ENCODE measurements around the gene PLEKHG3.
"Not testable (repeated sequence)": the region's sequence is repeated elsewhere in the genome, so short reads cannot be mapped to it uniquely, and the experiment has no call there.

Gene PLEKHG3

DNA sequence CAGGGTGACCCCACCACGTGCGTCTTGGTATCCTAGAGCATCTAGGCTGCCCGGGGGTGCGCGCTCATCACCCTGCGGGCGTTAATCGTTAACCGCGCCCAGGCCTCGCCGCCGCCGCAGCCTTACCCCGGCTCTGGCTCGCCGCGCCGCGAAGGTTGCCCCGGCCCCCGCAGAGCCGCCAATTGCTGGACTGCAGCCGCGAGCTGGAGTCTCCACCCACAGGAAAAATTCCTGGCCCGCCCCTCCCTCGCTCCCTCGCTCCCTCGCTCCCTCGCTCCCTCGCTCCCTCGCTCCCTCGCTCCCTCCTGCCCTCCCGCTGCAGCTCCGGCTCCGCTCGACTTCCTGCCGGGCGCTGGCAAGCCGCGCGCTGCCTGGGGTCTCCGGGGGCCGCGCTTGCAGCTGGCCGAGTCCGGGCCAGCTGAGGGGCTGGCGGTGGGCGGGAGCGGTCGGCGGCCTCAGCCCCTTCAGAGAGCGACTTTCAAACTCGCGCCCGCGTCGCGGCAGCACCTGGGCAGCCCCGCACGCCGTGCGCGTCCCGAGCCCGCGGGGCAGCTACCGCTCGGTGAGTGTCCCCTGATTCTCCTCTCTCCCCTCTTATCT is at the start of gene PLEKHG3:
Gene PLEKHG3, plus strand, starts transcription at position 282 of the 600 bp plus-strand sequence. CDS start 23,208 bp downstream, outside the sequence.
- DNase-seq, result peak; percentile 86 to 87

DNA sequence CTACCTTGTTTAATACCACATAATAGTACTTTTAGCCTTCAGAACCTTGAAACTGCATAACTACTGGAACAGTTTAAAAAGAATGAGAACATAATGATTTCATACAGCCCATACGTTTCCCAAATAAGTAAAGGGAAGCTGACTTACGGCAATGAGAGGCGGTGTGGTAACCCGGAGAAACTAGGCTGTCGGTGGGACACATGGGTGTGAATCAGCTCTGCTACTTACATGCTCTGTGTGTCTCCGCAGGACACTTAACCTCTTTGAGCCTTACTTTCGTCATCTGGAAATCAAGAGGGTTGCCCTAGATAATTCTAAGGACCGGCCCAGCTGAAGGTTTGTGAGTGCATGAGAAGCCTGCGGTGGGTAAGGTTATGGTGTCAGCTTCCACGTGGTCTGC is 49.3 kb upstream of the PLEKHG3 start:
- no peak for DNase-seq

DNA sequence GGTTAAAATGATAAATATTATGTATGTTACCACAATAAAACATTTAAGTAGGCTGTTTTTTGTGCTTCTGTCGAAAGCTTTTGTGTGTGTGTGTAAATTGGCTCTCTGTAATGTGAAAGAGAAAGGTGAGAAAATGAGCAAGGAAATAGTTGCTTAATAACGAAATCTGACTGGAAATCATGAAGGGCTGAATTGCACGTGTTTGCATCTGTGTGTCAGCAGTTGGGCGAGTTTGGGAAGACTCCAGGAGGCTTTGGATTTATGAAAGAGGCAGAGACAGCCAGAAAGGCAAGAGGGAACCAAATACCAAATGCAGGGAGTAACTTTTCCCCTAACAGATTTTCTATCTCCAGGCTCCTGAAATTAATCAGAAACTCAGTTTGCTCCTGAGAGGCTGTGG is 47.2 kb upstream of the PLEKHG3 start:
- DNase-seq, result no peak

DNA sequence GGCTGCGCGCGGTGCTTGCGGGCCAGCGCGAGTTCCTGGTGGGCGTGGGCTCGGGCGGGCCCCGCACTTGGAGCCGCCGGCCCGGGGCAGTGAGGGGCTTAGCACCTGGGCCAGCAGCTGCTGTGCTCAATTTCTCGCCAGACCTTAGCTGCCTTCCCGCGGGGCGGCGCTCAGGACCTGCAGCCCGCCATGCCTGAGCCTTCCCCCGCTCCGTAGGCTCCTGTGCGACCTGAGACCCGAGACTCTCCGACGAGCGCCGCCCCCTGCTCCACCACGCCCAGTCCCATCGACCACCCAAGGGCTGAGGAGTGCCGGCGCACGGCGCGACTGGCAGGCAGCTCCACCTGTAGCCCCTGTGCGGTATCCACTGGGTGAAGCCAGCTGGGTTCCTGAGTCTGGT is 46.0 kb upstream of the PLEKHG3 start:
- DNase-seq, result no peak

DNA sequence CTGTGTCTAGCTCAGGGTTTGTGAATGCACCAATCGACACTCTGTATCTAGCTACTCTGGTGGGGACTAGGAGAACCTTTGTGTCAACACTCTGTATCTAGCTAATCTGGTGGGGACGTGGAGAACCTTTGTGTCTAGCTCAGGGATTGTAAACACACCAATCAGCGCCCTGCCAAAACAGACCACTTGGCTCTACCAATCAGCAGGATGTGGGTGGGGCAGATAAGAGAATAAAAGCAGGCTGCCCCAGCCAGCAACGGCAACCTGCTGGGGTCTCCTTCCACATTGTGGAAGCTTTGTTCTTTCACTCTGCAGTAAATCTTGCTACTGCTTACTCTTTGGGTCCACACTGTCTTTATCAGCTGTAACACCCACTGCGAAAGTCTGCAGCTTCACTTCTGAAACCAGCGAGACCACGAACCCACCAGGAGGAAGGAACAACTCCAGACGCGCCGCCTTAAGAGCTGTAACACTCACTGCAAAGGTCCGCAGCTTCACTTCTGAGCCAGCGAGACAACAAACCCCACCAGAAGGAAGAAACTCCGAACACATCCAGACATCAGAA is 45.4 kb upstream of the PLEKHG3 start:
- DNase-seq, result not testable (repeated sequence)

DNA sequence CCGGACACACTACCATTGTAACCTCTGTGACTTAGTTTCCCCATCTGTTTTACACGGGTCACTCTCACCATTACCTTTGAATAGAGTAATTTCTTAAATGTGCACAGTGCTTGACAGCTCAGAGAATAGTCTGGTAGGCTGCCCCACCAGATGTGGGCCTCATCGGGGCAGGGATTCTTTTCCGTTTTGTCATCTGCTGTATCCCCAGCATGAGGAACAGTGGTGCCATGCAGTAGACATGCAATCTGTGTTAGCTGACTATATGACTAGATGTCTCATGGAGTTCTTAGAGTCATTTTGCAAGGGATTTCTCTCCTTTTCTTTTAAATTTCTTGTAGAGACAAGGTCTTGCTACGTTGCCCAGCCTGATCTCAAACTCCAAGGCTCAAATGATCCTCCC is 44.9 kb upstream of the PLEKHG3 start:
- DNase-seq, result no peak

DNA sequence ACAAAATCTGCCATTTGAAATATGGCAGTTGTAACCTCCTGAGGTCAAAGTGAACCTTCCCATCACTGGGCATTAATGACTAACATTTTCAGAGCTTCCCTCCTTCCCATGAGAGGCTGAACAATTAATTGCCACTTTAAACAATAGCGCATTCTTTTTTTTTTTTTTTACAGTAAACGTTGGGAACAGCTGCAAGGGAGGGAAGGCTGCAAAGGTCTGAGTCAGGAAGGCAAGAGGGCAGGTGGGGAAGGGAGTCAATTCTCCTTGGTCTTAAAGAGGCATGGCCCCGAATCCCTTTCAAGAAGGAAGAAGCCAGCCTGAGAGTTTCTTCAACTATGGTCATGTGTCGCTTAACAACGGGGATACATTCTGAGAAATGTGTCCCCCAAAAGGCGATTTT is 41.0 kb upstream of the PLEKHG3 start:
- DNase-seq, result no peak

DNA sequence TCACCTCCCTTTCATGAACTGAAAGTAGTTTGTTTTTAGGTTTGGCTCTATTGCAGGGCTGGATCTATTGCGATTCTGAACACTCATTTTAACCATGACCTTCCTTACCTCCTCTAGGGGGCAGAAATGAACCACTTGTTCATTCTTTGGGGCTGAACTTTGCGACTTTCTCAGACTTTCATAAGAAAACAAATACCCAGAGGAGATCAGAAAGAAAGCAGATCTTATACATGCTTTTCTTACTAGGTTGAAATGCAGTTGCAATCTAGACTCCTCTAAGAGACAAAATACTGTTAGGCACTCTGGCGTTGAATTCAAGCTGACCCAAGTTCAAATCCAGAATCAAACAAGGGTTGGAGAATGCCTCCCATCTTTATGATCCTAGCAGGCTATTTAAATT is 32.6 kb upstream of the PLEKHG3 start:
- DNase-seq, result peak; percentile 46 to 49

DNA sequence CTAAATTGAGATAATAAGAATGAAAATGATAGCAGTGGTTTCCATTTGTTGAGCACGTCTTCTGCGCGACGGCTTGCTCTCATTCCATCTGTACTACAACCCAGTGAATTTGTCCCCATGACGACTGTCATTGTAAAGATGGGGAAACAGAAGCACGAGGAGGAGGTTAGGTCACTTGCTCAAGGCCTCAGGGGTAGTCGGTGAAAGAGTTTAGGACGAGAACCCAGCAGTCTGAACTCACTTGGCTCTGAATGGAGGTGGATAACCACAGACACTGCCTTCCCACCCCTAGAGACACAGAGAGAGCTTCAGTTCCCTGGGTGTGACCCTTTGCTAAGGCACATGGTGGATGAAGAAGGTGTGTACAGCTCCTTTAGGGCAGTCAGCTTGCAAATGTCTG is 30.9 kb upstream of the PLEKHG3 start:
- DNase-seq, result no peak

DNA sequence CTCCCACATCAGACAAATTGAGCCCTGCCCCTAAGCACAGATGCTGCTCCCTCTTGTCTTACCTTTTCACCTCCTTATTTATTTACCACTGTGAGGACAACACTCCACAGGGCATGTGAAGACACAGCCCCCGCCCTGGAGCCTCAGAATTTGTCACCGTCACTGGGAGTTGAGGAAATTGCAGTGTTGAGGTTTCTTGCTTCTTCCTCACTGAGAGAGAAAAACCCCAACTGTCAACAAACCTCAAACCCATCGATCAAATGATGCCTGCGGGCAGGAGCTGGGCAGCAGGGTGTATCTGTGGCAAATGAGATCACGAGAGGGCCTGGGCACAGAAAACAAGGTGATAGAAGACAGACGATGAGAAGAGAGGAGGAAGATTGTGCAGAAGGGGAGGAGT is 30.5 kb upstream of the PLEKHG3 start:
- no peak for DNase-seq

DNA sequence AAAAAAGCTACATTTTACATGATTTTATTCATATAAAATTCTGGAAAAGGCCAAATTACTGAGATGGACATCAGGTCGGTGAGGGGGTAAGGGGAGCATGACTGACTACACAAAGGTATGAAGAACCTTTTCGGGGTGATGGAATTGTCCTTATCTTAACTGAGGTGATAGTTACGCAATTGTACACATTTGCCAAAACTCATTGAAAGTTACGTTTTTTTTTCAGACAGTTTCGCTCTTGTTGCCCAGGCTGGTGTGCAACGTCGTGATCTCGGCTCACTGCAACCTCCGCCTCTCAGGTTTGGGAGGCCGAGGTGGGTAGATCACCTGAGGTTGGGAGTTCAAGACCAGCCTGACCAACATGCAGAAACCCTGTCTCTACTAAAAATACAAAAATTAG is 29.4 kb upstream of the PLEKHG3 start:
- no peak for DNase-seq

DNA sequence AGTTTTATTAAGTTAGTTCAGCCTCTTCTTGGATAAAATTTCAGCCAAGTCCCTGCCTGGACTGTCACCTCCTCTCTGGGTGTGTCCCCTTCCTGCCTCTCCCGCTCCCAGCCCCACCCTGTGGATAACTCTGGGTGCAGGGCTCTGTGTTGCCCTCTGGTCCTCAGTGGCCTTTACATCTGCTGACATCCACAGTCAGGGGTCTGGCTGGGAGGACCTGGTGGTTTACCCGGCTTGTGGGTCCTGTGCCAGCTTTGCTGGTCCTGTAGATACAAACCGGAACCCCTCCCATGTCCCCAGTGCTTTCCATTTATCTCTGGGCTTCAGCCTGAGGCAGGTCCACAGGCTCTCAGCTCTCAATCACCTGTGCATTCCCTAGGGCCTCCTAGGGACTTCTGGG is 28.9 kb upstream of the PLEKHG3 start:
- DNase-seq, result no peak

DNA sequence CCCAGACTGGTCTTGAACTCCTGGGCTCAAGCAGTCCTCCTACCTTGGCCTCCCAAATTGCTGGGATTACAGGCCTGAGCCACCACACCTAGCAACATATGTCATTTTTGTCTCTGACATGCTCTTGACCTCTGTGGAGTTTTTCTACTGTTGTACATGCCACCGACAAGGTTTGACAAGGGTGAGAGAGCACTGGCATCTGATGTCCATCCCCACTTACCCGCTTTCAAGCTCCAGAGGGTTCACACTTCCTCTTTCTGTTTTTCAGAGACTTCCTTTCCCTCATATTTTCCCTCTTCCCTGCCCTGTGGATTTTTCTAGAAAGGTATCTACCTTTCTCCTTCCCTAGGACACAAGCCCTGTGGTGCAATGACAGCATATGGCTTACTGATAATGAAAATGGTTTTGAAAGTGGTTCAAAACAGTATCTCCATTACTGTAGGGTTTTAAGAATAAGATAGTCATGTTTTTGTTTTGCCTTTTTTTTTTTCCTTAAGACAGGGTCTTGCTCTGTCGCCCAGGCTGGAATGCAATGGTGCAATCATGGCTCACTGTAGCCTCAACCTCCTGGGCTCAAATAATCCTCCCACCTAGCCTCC is 27.7 kb upstream of the PLEKHG3 start:
- DNase-seq, result no peak

DNA sequence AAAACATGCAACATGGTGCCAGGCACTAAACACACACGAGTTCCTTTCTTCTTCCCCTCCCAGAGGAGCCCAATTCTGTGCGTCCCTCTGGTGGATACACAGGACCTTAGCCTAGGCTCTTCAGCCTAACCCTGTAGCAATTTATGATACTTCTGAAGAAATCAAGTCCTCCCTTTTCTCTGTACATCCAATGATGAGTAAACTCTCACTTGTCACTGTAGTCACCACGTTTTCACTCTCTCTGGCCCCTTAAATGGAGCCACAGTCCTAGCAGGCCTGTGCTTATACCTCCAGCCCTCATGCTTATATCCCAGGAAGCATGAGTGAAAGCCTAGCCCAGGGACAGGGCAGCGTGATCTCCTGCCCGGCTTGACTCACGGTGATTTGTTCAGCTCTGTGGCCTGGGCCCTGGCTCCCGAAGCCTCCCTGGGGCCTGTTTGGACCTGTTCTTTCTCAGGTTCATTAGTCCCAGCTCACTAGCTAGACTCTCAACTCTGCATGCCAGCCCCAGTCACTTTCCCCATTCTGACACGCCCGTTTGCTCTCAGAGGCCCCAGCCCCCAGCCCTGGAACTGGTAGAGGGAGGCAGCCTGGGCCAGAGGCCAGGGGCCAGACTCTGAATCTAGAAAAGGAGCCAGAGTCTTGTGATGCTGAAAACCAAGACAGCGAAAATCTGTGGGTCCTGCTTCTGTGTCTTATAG is 24.1 kb upstream of the PLEKHG3 start:
- no peak for DNase-seq

DNA sequence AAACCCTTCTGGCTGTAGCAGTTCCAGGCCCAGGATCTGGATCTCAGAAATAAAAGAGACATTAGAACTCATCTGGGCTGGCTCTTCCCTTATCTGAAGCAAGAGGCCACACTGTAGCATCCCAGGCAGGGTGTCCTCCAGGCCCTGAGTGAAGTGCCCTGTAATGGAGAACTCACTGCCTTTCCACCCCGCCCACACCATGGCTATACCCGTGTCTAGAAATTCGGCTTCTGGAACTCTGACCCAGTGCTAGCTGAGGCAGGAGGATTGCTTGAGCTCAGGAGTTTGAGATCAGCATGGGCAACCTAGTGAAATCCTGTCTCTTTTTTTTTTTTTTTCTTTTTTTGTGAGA is 23.5 kb upstream of the PLEKHG3 start:
- DNase-seq, result no peak

DNA sequence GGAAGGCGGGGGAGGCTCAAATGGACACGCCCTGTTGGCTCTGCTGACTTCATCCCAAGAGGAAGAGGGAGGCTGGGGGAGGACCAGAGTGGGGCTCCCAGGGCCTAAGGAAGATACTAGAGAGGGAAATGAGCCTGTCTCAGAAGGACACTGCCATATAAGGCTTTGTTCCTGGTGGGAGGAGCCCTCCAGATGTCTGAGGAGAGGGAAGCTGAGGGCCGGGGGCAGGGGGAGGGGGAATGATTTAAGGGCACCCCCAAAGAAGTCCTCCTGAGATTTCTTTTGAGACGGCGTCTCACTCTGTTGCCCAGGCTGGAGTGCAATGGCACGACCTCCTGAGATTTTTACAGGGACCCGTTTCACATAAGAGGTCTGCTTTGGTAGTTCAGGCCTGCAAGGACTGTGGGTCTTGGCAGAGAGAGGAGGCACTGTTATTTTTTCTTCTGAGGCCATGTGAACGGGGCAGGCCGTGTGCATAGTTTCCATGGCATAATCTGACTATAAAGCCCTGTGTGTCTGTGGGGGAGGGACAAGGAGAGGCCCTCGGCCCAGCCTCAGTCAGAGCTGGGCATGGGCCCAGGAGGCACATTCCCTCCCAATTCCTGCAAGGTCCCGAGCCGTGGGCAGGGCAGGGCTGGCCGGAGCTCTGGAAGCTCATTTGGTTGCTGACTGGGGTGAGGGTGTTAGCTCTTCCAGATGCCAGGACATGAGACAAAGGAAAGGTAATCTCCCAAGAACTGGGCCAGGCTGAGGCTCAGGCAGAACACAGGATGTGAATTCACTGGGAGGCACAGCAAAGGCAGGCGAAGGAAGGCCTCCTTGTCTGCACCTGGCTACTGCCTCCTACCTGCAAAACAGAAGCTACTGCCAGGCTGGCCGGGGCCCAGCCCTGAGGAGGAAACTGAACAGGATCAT is 22.2 kb upstream of the PLEKHG3 start:
- no peak for DNase-seq

DNA sequence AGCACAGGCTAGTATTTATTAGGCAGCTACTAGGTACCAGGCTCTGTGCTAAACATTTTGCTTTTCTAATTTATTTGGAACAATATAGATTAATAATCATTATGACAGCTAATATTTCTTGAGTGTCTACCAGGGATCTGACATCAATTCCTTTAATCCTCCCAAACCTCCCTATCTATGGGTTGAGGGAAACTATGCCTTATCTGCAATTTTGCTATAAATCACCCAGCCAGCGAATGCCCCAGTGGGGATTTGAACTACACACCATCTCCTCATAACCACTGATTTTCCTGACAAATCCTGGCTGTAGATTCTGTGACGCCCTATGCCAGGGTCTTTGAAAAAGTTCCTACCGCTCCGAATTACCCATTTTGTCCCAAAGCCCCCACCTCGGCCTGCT is 21.4 kb upstream of the PLEKHG3 start:
- DNase-seq, result no peak

DNA sequence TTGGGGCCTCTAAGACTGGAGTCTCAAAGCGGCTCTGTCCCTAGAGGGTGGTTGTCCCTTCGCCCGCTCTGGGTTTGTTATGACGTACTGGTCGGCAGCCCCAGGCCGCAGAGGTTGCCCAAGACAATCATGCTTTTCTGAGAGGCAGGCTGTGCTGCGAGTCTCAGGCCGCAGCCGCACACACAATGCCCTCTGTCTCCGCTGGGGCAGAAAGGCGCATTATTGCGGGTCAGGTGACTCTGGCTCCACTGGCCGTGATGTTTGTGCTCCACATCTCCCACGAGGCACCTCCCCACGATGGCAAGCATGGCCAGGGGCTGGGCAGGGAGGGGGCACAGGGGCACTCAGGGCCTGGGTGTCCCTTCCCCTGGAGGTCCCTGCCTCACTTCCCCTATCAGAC is 21.0 kb upstream of the PLEKHG3 start:
- no peak for DNase-seq

DNA sequence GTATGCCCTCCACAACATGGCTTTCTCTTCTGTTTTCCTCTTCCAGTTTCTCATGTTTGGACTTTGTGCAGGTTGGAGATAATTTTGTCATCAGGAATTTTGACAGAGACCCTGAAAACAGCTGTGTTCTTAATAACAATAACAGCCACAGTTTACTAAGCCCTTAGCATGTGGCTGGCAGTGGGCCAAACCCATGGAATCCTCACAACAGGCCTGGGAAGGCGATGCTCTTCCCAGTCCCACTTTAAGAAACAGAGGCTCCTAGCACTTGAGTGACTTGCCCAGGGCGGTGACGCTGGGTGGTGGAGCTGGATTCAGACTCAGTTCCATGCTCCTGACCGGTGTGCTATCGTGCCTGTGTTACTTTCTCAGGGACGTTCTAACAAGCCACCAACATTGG is 20.1 kb upstream of the PLEKHG3 start:
- DNase-seq, result no peak

DNA sequence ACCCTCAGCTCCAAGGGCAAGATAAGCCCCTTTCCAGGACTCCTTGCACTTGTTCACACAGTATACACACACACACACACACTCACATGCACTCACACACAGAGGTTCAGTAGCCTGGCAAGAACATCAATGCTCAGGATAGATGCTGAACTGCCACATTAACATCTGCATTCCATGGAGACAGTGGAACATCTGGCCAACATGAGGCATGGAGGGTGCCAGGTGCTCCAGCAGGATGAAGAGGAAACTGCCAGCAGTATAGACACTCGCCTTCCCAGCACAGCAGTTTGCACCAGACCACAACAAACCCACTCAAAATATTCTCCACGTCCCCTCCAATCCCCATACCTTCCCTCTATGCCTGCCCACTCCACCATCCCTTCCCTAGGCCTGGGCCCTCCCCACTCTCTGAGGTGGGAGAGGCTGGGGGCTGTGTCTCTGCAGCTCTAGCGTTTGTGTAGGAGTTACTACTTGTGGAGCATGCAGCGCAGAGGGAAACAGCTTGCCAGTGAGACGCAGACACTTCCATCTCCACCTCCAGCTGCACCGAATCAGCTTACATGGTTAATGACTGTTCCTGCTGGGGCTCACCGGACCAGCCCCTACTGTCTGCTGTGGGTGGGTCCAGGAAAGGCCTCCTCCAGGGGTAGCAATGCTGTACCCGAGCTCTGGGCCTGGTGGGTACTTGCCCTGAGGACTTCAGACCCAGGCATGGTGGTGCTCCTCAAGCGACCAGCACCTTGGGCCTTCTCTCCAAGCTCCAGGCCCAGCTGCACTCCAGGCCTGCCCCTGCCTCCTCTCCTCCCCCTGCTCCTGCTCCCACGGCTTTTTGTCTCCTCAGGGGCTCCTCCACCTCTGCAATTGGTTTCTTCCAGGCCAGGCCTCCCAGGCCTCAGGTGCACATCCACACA is 18.6 kb upstream of the PLEKHG3 start:
- peak in 1 of 2 experiments; percentile 4 for DNase-seq

DNA sequence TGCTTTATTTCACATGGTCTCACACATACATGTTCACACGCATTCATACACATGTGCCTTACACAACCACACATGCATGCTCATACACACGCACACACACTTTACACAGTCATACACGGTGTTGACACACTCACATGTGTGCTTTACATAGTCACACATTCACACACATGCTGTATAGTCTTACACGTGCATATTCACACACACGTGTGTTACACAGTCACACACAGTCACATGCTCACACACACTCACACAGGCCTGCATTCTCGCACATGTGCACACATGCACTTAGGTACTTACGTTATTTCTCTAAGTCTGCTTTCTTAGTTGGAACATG is 18.0 kb upstream of the PLEKHG3 start:
- no peak for DNase-seq

DNA sequence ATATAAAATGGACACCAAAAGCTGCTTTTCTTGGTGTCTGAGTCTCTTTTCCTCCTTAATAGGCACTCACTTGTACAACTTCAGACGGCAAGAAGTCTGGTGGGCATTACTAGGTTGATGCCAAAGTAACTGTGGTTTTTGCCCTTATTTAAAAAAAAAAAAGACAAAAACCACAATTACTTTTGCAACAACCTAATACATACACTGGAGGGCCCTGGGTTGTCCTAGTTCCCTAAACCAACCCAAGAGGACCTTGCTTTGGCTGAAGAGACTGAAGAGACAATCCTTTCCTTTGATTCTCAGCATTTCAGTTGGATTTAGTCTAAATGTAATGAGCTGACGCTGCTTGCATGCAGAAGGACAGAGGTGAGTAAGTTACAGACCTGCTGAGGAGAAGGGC is 16.2 kb upstream of the PLEKHG3 start:
- DNase-seq, result no peak
